Keratinocyte (primary cell): ENCODE results near the gene WARS2. TPM values are rescaled to one million over a fixed set of nuclear protein-coding genes. Genes with fewer than 3 reads are reported as not detected.

Source experiments
- DNase-seq: peaks from one replicate; pipeline ENCODE4 v3.0.0-alpha.2; 2011; ENCODE audit warnings: low read depth, missing footprints, low spot score
- FAIRE-seq: peaks from 2 replicates; lab custom pipeline; 2011; peaks lifted over from hg19 to GRCh38; lab: Jason Lieb, UNC
- H2AFZ ChIP-seq: 2 replicates; pipeline ENCODE4 v1.6.0; 2012; ENCODE audit warnings: low read length, control low read depth, inconsistent platforms; ENCODE audit not compliant: control insufficient read depth
- H3K27ac ChIP-seq: 2 replicates; pipeline ENCODE4 v1.5.1; 2011; ENCODE audit warnings: low read length; ENCODE audit not compliant: control insufficient read depth, insufficient read depth
- H3K27me3 ChIP-seq: 3 replicates; pipeline ENCODE4 v1.6.0; 2011; ENCODE audit warnings: low read length; ENCODE audit not compliant: control insufficient read depth, insufficient read depth; ENCODE audit errors: extremely low read depth
- H3K36me3 ChIP-seq, 2 experiments: 2 replicates in 1 of 2; 3 replicates in 1 of 2; pipeline ENCODE4 v1.5.1; 2011; ENCODE audit warnings: low read length in 2 of 2, mild to moderate bottlenecking in 1 of 2; ENCODE audit not compliant: control insufficient read depth in 2 of 2, insufficient read depth in 2 of 2; ENCODE audit errors: extremely low read depth in 1 of 2
- H3K4me1 ChIP-seq: 3 replicates; pipeline ENCODE4 v1.5.1; 2011; ENCODE audit warnings: low read length; ENCODE audit not compliant: control insufficient read depth, insufficient read depth; ENCODE audit errors: extremely low read depth
- H3K4me2 ChIP-seq: 3 replicates; pipeline ENCODE4 v1.6.0; 2011; ENCODE audit warnings: low read depth, low read length; ENCODE audit not compliant: control insufficient read depth, insufficient read depth; ENCODE audit errors: extremely low read depth
- H3K4me3 ChIP-seq, 3 experiments: fragments of 200-600 bp in 1 of 3; sonication (generic) in 1 of 3; 2 replicates in 2 of 3; 3 replicates in 1 of 3; pipeline ENCODE4 v1.5.1; 2011 to 2016; ENCODE audit warnings: low read length in 3 of 3, mild to moderate bottlenecking in 3 of 3, control low read depth in 2 of 3, inconsistent platforms in 1 of 3, low read depth in 1 of 3, mixed read lengths in 1 of 3, mixed run types in 1 of 3, moderate library complexity in 1 of 3; ENCODE audit not compliant: control insufficient read depth in 2 of 3, insufficient read depth in 2 of 3; ENCODE audit errors: extremely low read depth in 1 of 3
- H3K79me2 ChIP-seq: 2 replicates; pipeline ENCODE4 v1.6.0; 2012; ENCODE audit warnings: low read length; ENCODE audit not compliant: control insufficient read depth, insufficient read depth
- H3K9ac ChIP-seq: 3 replicates; pipeline ENCODE4 v1.6.0; 2011; ENCODE audit warnings: low read length; ENCODE audit not compliant: control insufficient read depth, insufficient read depth; ENCODE audit errors: extremely low read depth
- H3K9me1 ChIP-seq: 3 replicates; pipeline ENCODE4 v1.6.0; 2011; ENCODE audit warnings: low read length; ENCODE audit not compliant: control insufficient read depth, insufficient read depth; ENCODE audit errors: extremely low read depth
- H3K9me3 ChIP-seq: 2 replicates; pipeline ENCODE4 v1.5.1; 2012; ENCODE audit warnings: low read depth, low read length; ENCODE audit not compliant: control insufficient read depth
- H4K20me1 ChIP-seq: 3 replicates; pipeline ENCODE4 v1.6.0; 2011; ENCODE audit warnings: low read length; ENCODE audit not compliant: control insufficient read depth, insufficient read depth; ENCODE audit errors: extremely low read depth
- EZH2 ChIP-seq: IDR thresholded peaks from one replicate; pipeline ENCODE4 v1.6.1; 2012; ENCODE audit warnings: inconsistent platforms, mild to moderate bottlenecking, low read length, moderate library complexity
- dilution Hi-C: fragments of 300-500 bp; cut with MboI; formaldehyde crosslinking; loops from one replicate; pipeline ENCODE4 v1.7.0; 2020; ENCODE audit warnings: low sequenced_read_pairs; ENCODE audit not compliant: extremely low pct_ligation_motif_present
- polyA plus RNA-seq, 5 experiments: library from polyadenylated mRNA; depleted of rRNA in 3 of 5; stranded (reverse) in 3 of 5; stranded (forward) in 1 of 5; unstranded in 1 of 5; fragments of >200 nt; gene quantifications; 1 replicate in 1 of 5; 2 replicates in 3 of 5; 3 replicates in 1 of 5; pipeline versions ENCODE4 v1.2.1 to v1.2.3, GENCODE V29; 2011 to 2012; ENCODE audit warnings: missing spikeins in 2 of 5, low read depth in 1 of 5, low replicate concordance in 1 of 5
- TF ChIP-seq, protein P1 (sequence below), 3 experiments: IDR thresholded peaks in 1 of 3; conservative IDR thresholded peaks in 1 of 3; optimal IDR thresholded peaks in 1 of 3; 2 replicates in 2 of 3; 3 replicates in 1 of 3; pipeline versions ENCODE3 to v1.5.1; 2011; ENCODE audit warnings: low read length in 3 of 3, mild to moderate bottlenecking in 3 of 3, moderate library complexity in 2 of 3, control low read depth in 1 of 3, inconsistent platforms in 1 of 3; ENCODE audit not compliant: insufficient read depth in 2 of 3; ENCODE audit errors: extremely low read depth in 1 of 3

Gene WARS2
- polyA plus RNA-seq, 1 donor (not counting 4 experiments of a cell fraction or from before 2014, with no cell fraction given) = 10.3 TPM

DNA sequence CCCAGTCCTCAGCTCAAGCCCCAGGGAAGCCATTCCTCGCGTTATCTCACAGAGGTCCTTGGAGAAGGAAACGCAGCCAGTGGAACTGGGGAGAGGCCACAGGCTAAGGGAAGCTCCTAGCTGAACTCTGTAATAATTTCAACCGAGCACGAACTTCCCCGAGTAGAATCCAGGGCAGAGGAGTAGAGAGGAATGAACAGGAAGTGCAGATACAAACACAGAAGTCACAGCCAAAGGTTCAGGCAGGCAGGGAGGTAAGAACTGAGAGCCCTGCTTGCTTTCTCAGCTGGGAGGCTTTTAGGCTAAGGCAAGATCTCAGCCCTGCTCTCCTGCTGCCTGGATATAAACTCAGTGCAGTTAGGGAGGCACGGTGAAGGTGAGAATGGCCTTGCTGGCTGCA is 23.7 kb downstream of the WARS2 start:
- FAIRE-seq (no peak), DNase-seq (no peak)
- Histone ChIP-seq H3K79me2 (peaks cover 2% of the 10 kb centered on the region), H3K27ac (no peak overlapping the region), H2AFZ (no peak overlapping the region), H3K36me3 (no peaks in the 10 kb centered on the region), H3K4me3 (no peak overlapping the region), H3K9ac (no peak overlapping the region), H3K9me1 (no peaks in the 10 kb centered on the region), H4K20me1 (no peaks in the 10 kb centered on the region), H3K9me3 (no peaks in the 10 kb centered on the region), H3K27me3 (no peaks in the 10 kb centered on the region), H3K4me2 (no peak overlapping the region), H3K4me1 (no peaks in the 10 kb centered on the region)
- TF ChIP-seq EZH2 = no peak
- TF ChIP-seq, protein P1, sequence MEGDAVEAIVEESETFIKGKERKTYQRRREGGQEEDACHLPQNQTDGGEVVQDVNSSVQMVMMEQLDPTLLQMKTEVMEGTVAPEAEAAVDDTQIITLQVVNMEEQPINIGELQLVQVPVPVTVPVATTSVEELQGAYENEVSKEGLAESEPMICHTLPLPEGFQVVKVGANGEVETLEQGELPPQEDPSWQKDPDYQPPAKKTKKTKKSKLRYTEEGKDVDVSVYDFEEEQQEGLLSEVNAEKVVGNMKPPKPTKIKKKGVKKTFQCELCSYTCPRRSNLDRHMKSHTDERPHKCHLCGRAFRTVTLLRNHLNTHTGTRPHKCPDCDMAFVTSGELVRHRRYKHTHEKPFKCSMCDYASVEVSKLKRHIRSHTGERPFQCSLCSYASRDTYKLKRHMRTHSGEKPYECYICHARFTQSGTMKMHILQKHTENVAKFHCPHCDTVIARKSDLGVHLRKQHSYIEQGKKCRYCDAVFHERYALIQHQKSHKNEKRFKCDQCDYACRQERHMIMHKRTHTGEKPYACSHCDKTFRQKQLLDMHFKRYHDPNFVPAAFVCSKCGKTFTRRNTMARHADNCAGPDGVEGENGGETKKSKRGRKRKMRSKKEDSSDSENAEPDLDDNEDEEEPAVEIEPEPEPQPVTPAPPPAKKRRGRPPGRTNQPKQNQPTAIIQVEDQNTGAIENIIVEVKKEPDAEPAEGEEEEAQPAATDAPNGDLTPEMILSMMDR (optimal IDR thresholded peaks at IDR 0.05 in 1 of 3, IDR thresholded peaks at IDR 0.05 in 1 of 3, conservative IDR thresholded peaks at IDR 0.05 in 1 of 3; ENCODE audit: extremely low read depth in 1 of 3, insufficient read depth in 2 of 3, low read length in 3 of 3) = no peak
- dilution Hi-C loops = no loop called here

DNA sequence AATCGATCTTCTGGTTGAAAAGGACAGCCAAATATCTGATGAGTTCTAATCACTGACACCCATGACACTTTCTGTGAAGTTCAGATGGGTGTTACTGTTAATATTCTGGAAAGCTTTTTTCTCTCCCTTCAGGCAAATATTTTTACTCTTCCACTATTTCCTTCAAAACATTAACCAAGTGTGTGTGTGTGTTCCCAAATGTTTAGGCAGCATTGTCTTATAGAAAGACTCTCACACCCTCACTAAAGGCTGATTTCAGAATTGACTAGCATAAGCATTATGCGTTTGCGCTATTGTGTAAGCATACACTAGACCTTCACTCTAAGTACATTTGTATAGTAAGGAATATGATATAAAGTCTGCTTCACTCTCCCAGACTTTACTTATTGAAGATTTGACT is 24.7 kb downstream of the WARS2 start:
- Histone ChIP-seq H3K9me3 (no peaks in the 10 kb centered on the region), H2AFZ (no peak overlapping the region), H3K4me3 (no peak overlapping the region), H3K27me3 (no peaks in the 10 kb centered on the region), H3K27ac (no peak overlapping the region), H3K36me3 (no peaks in the 10 kb centered on the region), H3K9ac (no peak overlapping the region), H4K20me1 (no peaks in the 10 kb centered on the region), H3K4me2 (no peak overlapping the region), H3K9me1 (no peaks in the 10 kb centered on the region), H3K79me2 (peaks cover 2% of the 10 kb centered on the region), H3K4me1 (no peaks in the 10 kb centered on the region)
- DNase-seq = no peak
- no peak for TF ChIP-seq EZH2
- TF ChIP-seq, protein P1 (optimal IDR thresholded peaks at IDR 0.05 in 1 of 3, IDR thresholded peaks at IDR 0.05 in 1 of 3, conservative IDR thresholded peaks at IDR 0.05 in 1 of 3; ENCODE audit: extremely low read depth in 1 of 3, insufficient read depth in 2 of 3, low read length in 3 of 3) = no peak
- dilution Hi-C loops = no loop called here
- no peak for FAIRE-seq
